Lung microvascular endothelial cell (primary cell): Measurements from ENCODE around the gene KLK3. TPM values are rescaled to one million over a fixed set of nuclear protein-coding genes. Genes with fewer than 3 reads are reported as not detected.
A peak's percentile ranks its signal among the peaks of the same experiment; 100 is the strongest.

Experiments used
- DNase-seq, 2 donors: peaks; one replicate each; pipeline versions ENCODE4 v3.0.0 to v3.0.0-alpha.2; 2010; ENCODE audit warnings: low read depth in 2 of 2
- total RNA-seq: library from RNA; depleted of rRNA; stranded (reverse); fragments of >200 nt; gene quantifications from 2 replicates; pipeline ENCODE4 v1.2.1, GENCODE V29; 2014

KLK3 gene
- total RNA-seq, 1 donor from 2014 or later = not detected

GRCh38 chr19:50831026-50831396 lies 23.7 kb upstream of the KLK3 start:
- no peak for DNase-seq

GRCh38 chr19:50832666-50833065 lies 22.0 kb upstream of the KLK3 start:
- DNase-seq = no peak

GRCh38 chr19:50833117-50833801 lies 21.5 kb upstream of the KLK3 start, which contains the start of gene KLK15:
Gene KLK15 (minus strand): TSS chr19:50833574. CDS start chr19:50831492, 2,082 bp downstream.
- no peak for DNase-seq

- DNase-seq = no peak
These were observed 20.9 kb upstream of the KLK3 start for GRCh38 chr19:50833802-50834167.

- DNase-seq = peak in 1 of 2 donors; percentile 5
These were observed 19.5 kb upstream of the KLK3 start for GRCh38 chr19:50835103-50835784.

- peak; percentile 57 to 74 for DNase-seq
These were observed 18.8 kb upstream of the KLK3 start for GRCh38 chr19:50835785-50836542.

GRCh38 chr19:50836543-50837195 lies 18.0 kb upstream of the KLK3 start:
- no peak for DNase-seq

GRCh38 chr19:50837300-50837699 lies 17.4 kb upstream of the KLK3 start:
- DNase-seq = no peak

- DNase-seq = no peak
These were observed 16.5 kb upstream of the KLK3 start for GRCh38 chr19:50838239-50838638.

- no peak for DNase-seq
These were observed 14.7 kb upstream of the KLK3 start for GRCh38 chr19:50839712-50840655.

GRCh38 chr19:50842130-50842529 lies 12.6 kb upstream of the KLK3 start:
- DNase-seq = no peak

- DNase-seq = no peak
These were observed 11.5 kb upstream of the KLK3 start for GRCh38 chr19:50843205-50843604.

GRCh38 chr19:50843701-50844221 lies 11.0 kb upstream of the KLK3 start:
- DNase-seq = no peak

- DNase-seq = no peak
These were observed 10.3 kb upstream of the KLK3 start for GRCh38 chr19:50844296-50844935.

- DNase-seq = no peak
These were observed 4.0 kb upstream of the KLK3 start for GRCh38 chr19:50850738-50851137.

- DNase-seq = no peak
These were observed 3.1 kb upstream of the KLK3 start for GRCh38 chr19:50851620-50852019.

GRCh38 chr19:50857366-50857765 lies 2.7 kb downstream of the KLK3 start:
- no peak for DNase-seq

- DNase-seq = no peak
These were observed 4.2 kb downstream of the KLK3 start for GRCh38 chr19:50858886-50859285.

- DNase-seq = no peak
These were observed 5.1 kb downstream of the KLK3 start for GRCh38 chr19:50859849-50860248.

GRCh38 chr19:50861010-50861409 lies 6.3 kb downstream of the KLK3 start:
- DNase-seq = no peak
